ENCODE measurements around the gene NCKAP5.

NCKAP5 gene

GRCh38 chr2:133314795-133315194 is 253.5 kb downstream of the NCKAP5 start:
- DNase-seq = no peak

GRCh38 chr2:133312038-133312729 is 256.1 kb downstream of the NCKAP5 start:
- no peak for DNase-seq

DNA sequence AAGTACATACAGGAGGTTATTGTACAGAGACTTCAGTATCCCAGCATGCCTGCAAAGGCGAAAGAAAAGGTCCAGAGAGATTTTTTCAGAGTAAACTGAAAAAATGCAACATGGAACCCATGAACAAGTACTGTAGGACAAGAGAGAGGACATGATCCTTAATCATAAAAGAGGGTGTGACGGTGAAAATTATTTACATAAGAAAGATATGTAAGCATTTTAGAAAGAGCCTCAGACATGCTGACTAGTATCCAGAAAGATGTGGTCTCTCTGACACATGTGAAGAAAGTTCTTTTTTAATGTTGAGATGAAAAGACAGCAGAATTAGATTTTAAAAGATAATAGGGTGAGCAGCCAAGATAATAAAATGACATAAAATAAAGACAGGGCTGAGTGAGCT is 262.0 kb downstream of the NCKAP5 start:
- no peak for DNase-seq

GRCh38 chr2:133304344-133304743 is 263.9 kb downstream of the NCKAP5 start:
- DNase-seq = no peak

GRCh38 chr2:133303150-133303549 is 265.1 kb downstream of the NCKAP5 start:
- DNase-seq = no peak

- DNase-seq = no peak
These were observed 271.9 kb downstream of the NCKAP5 start for GRCh38 chr2:133296401-133296800.

- no peak for DNase-seq
These were observed 274.5 kb downstream of the NCKAP5 start for GRCh38 chr2:133293544-133294353.

GRCh38 chr2:133292259-133292658 is 276.0 kb downstream of the NCKAP5 start:
- no peak for DNase-seq

- DNase-seq = no peak
These were observed 280.6 kb downstream of the NCKAP5 start for GRCh38 chr2:133287709-133288108.

GRCh38 chr2:133286326-133286922 is 281.8 kb downstream of the NCKAP5 start:
- no peak for DNase-seq

GRCh38 chr2:133273031-133273430 is 295.2 kb downstream of the NCKAP5 start:
- DNase-seq = no peak

GRCh38 chr2:133271105-133271504 is 297.2 kb downstream of the NCKAP5 start:
- DNase-seq = no peak

GRCh38 chr2:133270550-133270949 is 297.7 kb downstream of the NCKAP5 start:
- DNase-seq = no peak

DNA sequence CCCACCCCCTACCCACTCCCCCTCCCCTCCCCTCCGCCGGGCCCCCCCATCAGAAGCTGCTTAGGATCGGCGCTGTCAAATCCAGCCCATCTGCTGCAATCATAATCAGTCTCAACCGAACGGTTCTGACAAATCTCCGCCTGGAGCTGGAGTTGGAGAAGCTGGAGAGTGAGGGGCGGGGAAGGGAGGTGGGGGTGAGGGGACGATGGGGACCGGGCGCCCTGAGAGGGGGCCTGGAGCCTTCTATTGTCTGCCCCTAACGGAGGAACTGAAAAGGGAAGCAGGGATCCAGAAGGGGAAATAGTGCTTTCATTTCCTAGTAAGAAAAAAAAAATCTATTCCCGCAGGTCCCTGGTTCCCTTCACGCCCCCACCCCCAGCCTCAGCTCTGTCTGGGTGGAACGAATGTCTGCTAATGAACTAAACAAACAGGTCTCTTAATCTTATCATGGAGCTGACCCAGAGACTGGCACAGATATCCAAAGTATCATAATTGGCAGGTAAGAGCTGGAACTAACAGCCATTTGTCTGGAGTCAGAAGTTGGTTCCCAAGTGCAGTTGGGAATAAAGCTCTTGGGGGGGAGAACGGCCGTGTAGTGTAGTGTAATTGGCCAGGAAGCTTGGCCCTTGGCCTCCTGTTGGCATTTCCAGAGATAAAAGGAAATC is 301.2 kb downstream of the NCKAP5 start:
- no peak for DNase-seq

DNA sequence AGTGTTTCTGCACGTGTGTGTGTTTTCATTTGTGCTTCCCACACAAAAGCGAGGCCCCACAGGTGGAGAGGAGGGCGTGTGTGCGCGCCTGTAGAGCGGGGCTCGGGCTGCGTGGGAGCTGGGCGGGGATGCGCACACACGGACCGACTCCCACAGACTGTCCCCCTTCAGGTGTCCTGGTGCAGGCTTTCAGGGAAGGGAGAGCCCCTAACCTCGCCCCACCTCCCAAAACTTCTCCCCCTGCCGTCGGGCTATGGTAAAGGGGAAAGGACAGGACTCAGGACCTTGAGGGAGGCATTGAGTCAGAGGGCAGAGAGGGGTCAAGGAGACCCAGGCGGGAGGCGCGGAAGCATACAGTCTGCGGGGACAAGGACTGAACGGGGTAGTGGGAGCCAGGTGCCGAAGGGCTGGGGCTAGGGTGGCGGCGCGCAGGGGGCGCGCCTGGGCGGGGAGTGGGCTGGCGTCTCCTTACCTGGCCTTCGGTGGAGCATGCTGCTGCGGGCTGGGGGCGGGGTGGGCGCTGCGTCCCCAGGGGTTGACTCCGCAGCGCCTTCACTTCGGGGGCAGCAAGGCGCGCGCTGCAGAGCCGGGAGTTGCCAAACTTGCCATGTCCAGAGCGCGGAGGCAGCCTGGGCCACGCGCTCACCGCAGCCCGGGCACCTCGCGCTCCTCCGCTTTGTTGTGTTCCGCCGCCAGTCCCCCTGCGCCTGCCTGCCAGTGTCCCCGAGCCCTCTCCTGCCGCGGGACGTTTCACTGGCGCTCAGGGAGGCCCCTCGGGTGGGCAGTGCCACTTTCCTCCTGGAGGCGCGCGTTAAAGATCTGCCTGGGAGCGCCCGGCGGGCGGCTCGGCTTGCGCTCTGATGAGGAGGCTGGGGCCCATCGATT is 302.0 kb downstream of the NCKAP5 start:
- no peak for DNase-seq

DNA sequence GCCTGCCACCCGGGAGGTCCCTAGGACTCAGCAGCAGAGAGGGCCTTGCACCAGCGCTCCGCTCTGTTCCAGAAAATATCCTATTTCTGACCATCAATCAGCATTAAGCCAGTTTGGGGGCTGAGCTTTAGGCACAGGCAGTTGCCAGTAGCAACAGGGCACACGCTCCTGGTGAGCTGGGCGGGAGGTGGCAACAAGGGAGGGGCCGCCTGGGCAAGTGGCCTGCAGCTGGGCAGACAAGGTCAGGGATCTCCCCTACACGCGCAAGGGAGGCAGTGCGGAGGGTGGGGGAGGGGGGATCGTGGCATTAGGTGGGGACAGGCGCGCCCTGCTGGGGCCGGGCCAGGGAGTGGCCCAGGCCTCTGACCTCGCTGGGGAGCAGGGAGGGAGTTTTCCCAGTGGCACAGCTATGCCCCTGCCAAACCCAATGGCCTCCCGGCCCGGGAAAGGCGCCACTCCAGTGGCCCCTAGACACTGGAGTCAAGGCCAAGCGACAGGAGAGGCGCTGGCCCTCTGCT is 302.8 kb downstream of the NCKAP5 start:
- no peak for DNase-seq

GRCh38 chr2:133264989-133265401 is 303.3 kb downstream of the NCKAP5 start:
- no peak for DNase-seq

DNA sequence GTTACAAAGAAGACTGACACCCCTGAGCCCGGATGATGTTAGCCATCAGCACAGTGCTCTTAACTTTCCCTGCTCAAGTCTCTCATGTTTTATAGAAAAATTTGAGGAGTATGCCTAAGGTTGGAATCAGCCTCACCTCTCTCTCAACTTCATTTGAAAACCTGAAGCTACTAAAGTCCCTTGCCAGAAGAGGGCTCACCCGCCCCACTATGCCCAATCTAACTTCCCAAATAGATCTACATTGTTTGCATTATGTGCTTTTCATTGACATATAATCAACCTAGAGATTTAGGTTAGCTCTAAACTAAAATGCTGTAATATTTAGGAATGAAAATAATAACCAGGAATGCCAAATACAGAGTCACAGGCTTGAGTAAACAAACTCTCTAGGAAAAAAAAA is 305.4 kb downstream of the NCKAP5 start:
- no peak for DNase-seq

GRCh38 chr2:133255360-133255759 is 312.9 kb downstream of the NCKAP5 start:
- no peak for DNase-seq

GRCh38 chr2:133253793-133254192 is 314.5 kb downstream of the NCKAP5 start:
- DNase-seq = no peak

DNA sequence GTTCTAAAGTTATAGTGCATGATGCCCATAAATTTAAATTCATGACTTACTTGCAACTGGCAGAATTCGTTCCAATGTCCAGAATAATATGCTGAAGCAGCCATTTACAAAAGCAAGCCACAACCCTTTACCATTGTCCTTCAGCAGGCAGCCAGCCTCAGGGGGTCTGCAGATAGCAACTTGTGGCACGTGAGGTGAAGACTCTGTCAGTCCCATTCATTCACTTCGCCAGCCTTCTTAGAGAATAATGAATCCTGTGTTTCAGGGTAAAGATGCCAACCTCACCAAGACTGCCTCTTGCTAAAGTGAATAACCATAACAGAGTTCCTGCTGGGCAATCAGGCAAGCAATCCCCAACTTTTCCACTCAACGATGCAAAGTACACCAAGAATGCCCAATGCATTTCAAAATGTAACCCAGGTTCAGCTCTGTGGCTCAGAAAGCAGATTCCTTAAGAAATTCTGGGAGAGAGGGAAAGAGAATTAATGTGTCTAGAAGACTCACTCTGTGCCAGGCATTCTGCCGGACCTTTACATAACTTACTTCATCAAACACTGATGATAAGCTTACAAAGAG is 315.4 kb downstream of the NCKAP5 start:
- DNase-seq = no peak

GRCh38 chr2:133249362-133249761 is 318.9 kb downstream of the NCKAP5 start:
- no peak for DNase-seq

All from hematopoietic multipotent progenitor cell treated with erythropoietin and hydrocortisone succinate and interleukin-3 and kit ligand, for 8 days (in vitro differentiated cells).